PFSK-1 (cell line): ENCODE measurements around the gene NALCN.

Experiments used
- FOXP2 ChIP-seq: optimal IDR thresholded peaks from 2 replicates; pipeline ENCODE3; 2011; ENCODE audit warnings: borderline replicate concordance, control low read depth, inconsistent platforms; ENCODE audit not compliant: insufficient read depth; ENCODE audit errors: extremely low read length, extremely low read depth
- POLR2AphosphoS5 ChIP-seq: IDR thresholded peaks from 2 replicates; pipeline ENCODE4 v1.6.1; 2012; ENCODE audit warnings: low read depth, mild to moderate bottlenecking, control low read depth, low read length, moderate library complexity
- REST ChIP-seq, 2 experiments: IDR thresholded peaks; 2 replicates each; pipeline versions ENCODE4 v1.6.1 to v1.8.0; 2011 to 2012; ENCODE audit warnings: low read depth in 2 of 2, low read length in 2 of 2, control low read depth in 1 of 2, inconsistent platforms in 1 of 2, mild to moderate bottlenecking in 1 of 2, moderate library complexity in 1 of 2; ENCODE audit not compliant: insufficient read depth in 1 of 2
- SIN3A ChIP-seq: IDR thresholded peaks from 2 replicates; pipeline ENCODE4 v1.6.1; 2012; ENCODE audit warnings: mild to moderate bottlenecking, low read length, moderate library complexity, borderline replicate concordance; ENCODE audit not compliant: insufficient read depth
- TAF1 ChIP-seq: IDR thresholded peaks from 2 replicates; pipeline ENCODE4 v1.6.1; 2012; ENCODE audit warnings: low read length, control low read depth, borderline replicate concordance; ENCODE audit not compliant: insufficient read depth

NALCN gene

GRCh38 chr13:101092985-101093384 lies 323.3 kb downstream of the NALCN start:
- no peak for TF ChIP-seq SIN3A
- TF ChIP-seq FOXP2 = no peak
- no peak for TF ChIP-seq POLR2AphosphoS5
- no peak for TF ChIP-seq REST (IDR thresholded peaks at IDR 0.05; ENCODE audit: insufficient read depth in 1 of 2, low read depth in 2 of 2, low read length in 2 of 2)
- TF ChIP-seq TAF1 = no peak

DNA sequence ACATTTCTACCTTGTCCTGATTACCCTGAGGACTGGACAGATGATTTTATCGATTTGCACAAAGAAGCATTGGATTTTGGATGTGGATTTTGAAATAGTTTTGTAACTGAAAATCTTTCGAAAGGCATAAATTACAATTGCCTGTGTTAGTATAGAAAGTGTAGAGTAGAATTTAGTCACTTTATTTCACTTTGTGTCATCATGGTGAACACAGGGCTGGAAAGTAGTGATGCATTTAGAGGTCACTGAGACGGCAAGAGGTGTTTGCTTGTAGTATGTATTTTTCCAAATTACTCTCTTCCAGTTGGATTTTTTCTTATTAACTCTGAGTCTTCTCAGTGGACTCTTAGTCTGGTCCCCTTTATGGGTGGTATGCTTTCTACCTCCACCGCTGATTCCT lies 326.0 kb downstream of the NALCN start:
- TF ChIP-seq TAF1 = no peak
- no peak for TF ChIP-seq POLR2AphosphoS5
- TF ChIP-seq REST (IDR thresholded peaks at IDR 0.05; ENCODE audit: insufficient read depth in 1 of 2, low read depth in 2 of 2, low read length in 2 of 2) = no peak
- TF ChIP-seq FOXP2 = no peak
- TF ChIP-seq SIN3A = no peak

DNA sequence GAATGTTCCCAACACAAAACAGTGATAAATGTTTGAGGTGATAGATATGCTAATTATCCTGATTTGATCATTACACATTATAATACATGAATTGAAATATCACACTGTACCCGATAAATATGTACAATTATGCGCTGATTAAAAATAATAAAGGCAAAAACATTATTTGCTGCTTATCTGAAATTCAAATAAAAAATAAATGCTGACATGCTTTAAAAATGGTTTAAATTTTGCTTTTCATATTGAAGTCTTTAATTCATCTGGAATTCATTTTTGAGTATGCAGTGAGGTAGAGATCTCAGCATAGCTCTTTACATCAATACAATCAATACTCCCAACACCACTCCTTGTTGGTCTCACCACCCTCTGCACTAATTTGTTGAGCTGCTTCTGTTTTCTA lies 330.8 kb downstream of the NALCN start:
- TF ChIP-seq TAF1 (no peak), SIN3A (no peak), REST (IDR thresholded peaks at IDR 0.05; ENCODE audit: insufficient read depth in 1 of 2, low read depth in 2 of 2, low read length in 2 of 2) (no peak)

DNA sequence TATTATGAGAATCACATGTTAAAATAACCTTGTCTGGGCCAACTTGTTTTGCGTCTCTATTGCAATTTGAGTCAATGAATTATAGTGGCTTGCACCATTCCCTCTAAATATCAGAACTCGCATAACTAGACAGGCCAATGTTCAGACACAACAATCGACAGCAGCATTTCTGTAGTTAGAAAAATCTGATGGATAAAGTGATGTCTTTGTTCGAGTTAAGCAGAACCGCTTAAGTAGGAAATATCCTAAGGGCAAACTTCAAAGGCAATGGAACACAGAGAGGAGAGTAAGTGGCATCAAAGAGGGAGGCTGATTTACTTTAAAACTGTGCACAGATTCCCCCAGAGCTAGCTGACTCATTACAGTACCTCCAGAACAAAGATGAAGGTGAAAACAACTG lies 333.9 kb downstream of the NALCN start:
- no peak for TF ChIP-seq SIN3A
- TF ChIP-seq REST (IDR thresholded peaks at IDR 0.05; ENCODE audit: insufficient read depth in 1 of 2, low read depth in 2 of 2, low read length in 2 of 2) = no peak
- no peak for TF ChIP-seq TAF1
- no peak for TF ChIP-seq POLR2AphosphoS5
- TF ChIP-seq FOXP2 = no peak

GRCh38 chr13:101080616-101081015 lies 335.7 kb downstream of the NALCN start:
- TF ChIP-seq TAF1 (no peak), FOXP2 (no peak), POLR2AphosphoS5 (no peak), REST (IDR thresholded peaks at IDR 0.05; ENCODE audit: insufficient read depth in 1 of 2, low read depth in 2 of 2, low read length in 2 of 2) (no peak), SIN3A (no peak)
